HG03097 (cell line): ENCODE results near the gene ELFN1.

Experiments
- ATAC-seq: cut with Tn5 transposase; IDR thresholded peaks from one replicate; pipeline ENCODE4 v1.9.1; 2021; ENCODE audit not compliant: unreplicated experiment, low FRiP score

Gene ELFN1

GRCh38 chr7:1775389-1775788, 105.3 kb downstream of the ELFN1 start:
- ATAC-seq, result no peak

GRCh38 chr7:1777122-1777521, 107.0 kb downstream of the ELFN1 start:
- no peak for ATAC-seq

- no peak for ATAC-seq
Measured at GRCh38 chr7:1779445-1779844, 109.4 kb downstream of the ELFN1 start.

- no peak for ATAC-seq
Measured at GRCh38 chr7:1781369-1781768, 111.3 kb downstream of the ELFN1 start.

GRCh38 chr7:1785839-1786238, 115.8 kb downstream of the ELFN1 start:
- ATAC-seq, result no peak

GRCh38 chr7:1787241-1787640, 117.2 kb downstream of the ELFN1 start:
- ATAC-seq, result no peak

GRCh38 chr7:1787681-1788235, 117.7 kb downstream of the ELFN1 start:
- no peak for ATAC-seq

GRCh38 chr7:1794888-1795542, 124.9 kb downstream of the ELFN1 start:
- ATAC-seq, result no peak
